HG02973 (cell line): ENCODE results near the gene LRRC66.
A peak's percentile ranks its signal among the peaks of the same experiment; 100 is the strongest.

Experiments used
- ATAC-seq: cut with Tn5 transposase; IDR thresholded peaks from one replicate; pipeline ENCODE4 v1.9.1; 2021; ENCODE audit warnings: moderate library complexity; ENCODE audit not compliant: unreplicated experiment

LRRC66 gene

GRCh38 chr4:52019936-52020657 is at the start of gene LRRC66:
Gene LRRC66 (minus strand): TSS chr4:52020363. CDS start chr4:52017613, 2,750 bp downstream.
- no peak for ATAC-seq

GRCh38 chr4:52069571-52069970 is 49.4 kb upstream of the LRRC66 start:
- ATAC-seq: no peak

GRCh38 chr4:52059372-52059771 is 39.2 kb upstream of the LRRC66 start:
- no peak for ATAC-seq

GRCh38 chr4:52058275-52058674 is 38.1 kb upstream of the LRRC66 start:
- no peak for ATAC-seq

- no peak for ATAC-seq
Measured at GRCh38 chr4:52057196-52057595, 37.0 kb upstream of the LRRC66 start.

- ATAC-seq: no peak
Measured at GRCh38 chr4:52054254-52054653, 34.1 kb upstream of the LRRC66 start.

- peak; percentile 64 for ATAC-seq
Measured at GRCh38 chr4:52052475-52052780, 32.3 kb upstream of the LRRC66 start.

- peak; percentile 33 for ATAC-seq
Measured at GRCh38 chr4:52051615-52052474, 31.7 kb upstream of the LRRC66 start.

GRCh38 chr4:52051213-52051614 is 31.1 kb upstream of the LRRC66 start, which contains the start of gene SPATA18:
Gene SPATA18 (plus strand): TSS chr4:52051304. CDS start chr4:52051705, 401 bp downstream.
- peak; percentile 42 for ATAC-seq

- ATAC-seq: no peak
Measured at GRCh38 chr4:52049266-52049665, 29.1 kb upstream of the LRRC66 start.

- ATAC-seq: no peak
Measured at GRCh38 chr4:52045028-52045427, 24.9 kb upstream of the LRRC66 start.

- ATAC-seq: peak; percentile 91
Measured at GRCh38 chr4:52038103-52038912, 18.1 kb upstream of the LRRC66 start, which contains the start of gene SGCB. Gene SGCB (minus strand): TSS chr4:52038299. CDS start chr4:52038259, 40 bp downstream.

GRCh38 chr4:52037689-52038102 is 17.5 kb upstream of the LRRC66 start:
- ATAC-seq: peak; percentile 45

GRCh38 chr4:52036886-52037530 is 16.8 kb upstream of the LRRC66 start:
- no peak for ATAC-seq

GRCh38 chr4:52035190-52035589 is 15.0 kb upstream of the LRRC66 start:
- no peak for ATAC-seq

- no peak for ATAC-seq
Measured at GRCh38 chr4:52032005-52032404, 11.8 kb upstream of the LRRC66 start.

- ATAC-seq: no peak
Measured at GRCh38 chr4:52028970-52029369, 8.8 kb upstream of the LRRC66 start.

- no peak for ATAC-seq
Measured at GRCh38 chr4:52017814-52018213, 2.3 kb downstream of the LRRC66 start.

- ATAC-seq: no peak
Measured at GRCh38 chr4:52016981-52017380, 3.2 kb downstream of the LRRC66 start.

- no peak for ATAC-seq
Measured at GRCh38 chr4:52015366-52015765, 4.8 kb downstream of the LRRC66 start.

GRCh38 chr4:52014903-52015302 is 5.3 kb downstream of the LRRC66 start:
- no peak for ATAC-seq
